ENCODE data around the gene IRAK3.
"Not testable (repeated sequence)": the region's sequence is repeated elsewhere in the genome, so short reads cannot be mapped to it uniquely, and the experiment has no call there.

Gene IRAK3

GRCh38 chr12:66165141-66165540 lies 23.9 kb upstream of the IRAK3 start:
- Mint-ChIP-seq H3K36me3 (ENCODE audit: low read depth) (peaks cover 48% of the 10 kb centered on the region), H3K4me1 (peaks cover 6% of the 10 kb centered on the region), H3K9me3 (peaks cover 31% of the 10 kb centered on the region), H3K27ac (no peak overlapping the region), H3K27me3 (ENCODE audit: low read depth) (no peaks in the 10 kb centered on the region), H3K4me3 (no peak overlapping the region)
- TF ChIP-seq, protein P1, sequence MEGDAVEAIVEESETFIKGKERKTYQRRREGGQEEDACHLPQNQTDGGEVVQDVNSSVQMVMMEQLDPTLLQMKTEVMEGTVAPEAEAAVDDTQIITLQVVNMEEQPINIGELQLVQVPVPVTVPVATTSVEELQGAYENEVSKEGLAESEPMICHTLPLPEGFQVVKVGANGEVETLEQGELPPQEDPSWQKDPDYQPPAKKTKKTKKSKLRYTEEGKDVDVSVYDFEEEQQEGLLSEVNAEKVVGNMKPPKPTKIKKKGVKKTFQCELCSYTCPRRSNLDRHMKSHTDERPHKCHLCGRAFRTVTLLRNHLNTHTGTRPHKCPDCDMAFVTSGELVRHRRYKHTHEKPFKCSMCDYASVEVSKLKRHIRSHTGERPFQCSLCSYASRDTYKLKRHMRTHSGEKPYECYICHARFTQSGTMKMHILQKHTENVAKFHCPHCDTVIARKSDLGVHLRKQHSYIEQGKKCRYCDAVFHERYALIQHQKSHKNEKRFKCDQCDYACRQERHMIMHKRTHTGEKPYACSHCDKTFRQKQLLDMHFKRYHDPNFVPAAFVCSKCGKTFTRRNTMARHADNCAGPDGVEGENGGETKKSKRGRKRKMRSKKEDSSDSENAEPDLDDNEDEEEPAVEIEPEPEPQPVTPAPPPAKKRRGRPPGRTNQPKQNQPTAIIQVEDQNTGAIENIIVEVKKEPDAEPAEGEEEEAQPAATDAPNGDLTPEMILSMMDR (IDR thresholded peaks at IDR 0.05; ENCODE audit: unreplicated experiment in 3 of 3), result no peak

DNA sequence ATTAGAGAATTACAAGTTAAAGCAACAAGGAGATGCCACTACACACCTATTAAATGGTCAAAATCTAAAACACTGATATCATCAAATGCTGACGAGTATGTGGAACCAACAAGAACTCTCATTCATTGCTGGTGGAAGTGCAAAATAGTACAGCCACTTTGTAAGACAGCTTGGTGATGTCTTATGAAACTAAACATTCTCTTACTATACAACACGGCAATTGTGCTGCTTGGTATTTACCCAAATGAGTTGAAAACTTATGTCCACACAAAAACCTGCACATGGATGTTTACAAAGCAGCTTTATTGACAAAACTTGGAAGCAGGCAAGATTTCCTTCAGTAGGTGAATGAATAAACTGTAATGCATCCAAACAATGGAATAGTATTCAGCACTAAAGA lies 22.5 kb upstream of the IRAK3 start:
- H3K27me3 Mint-ChIP-seq (ENCODE audit: low read depth), result no peaks in the 10 kb centered on the region
- TF ChIP-seq, protein P1 (IDR thresholded peaks at IDR 0.05; ENCODE audit: unreplicated experiment in 3 of 3), result no peak
- H3K4me3 Mint-ChIP-seq, result peak overlapping the region in 2 of 3 experiments; percentile 3 to 6
- H3K4me1 Mint-ChIP-seq, result peaks cover 6% of the 10 kb centered on the region
- peaks cover 35% of the 10 kb centered on the region for H3K9me3 Mint-ChIP-seq
- peak overlapping the region in 1 of 3 experiments; percentile 24 for H3K27ac Mint-ChIP-seq
- H3K36me3 Mint-ChIP-seq (ENCODE audit: low read depth), result peaks cover 45% of the 10 kb centered on the region

GRCh38 chr12:66168410-66168809 lies 20.6 kb upstream of the IRAK3 start:
- TF ChIP-seq, protein P1 (IDR thresholded peaks at IDR 0.05; ENCODE audit: unreplicated experiment in 3 of 3), result no peak
- peaks cover 33% of the 10 kb centered on the region for H3K36me3 Mint-ChIP-seq (ENCODE audit: low read depth)
- H3K27ac Mint-ChIP-seq, result peak overlapping the region; percentile 12 to 99 (median 32)
- no peaks in the 10 kb centered on the region for H3K27me3 Mint-ChIP-seq (ENCODE audit: low read depth)
- H3K4me1 Mint-ChIP-seq, result peaks cover 6% of the 10 kb centered on the region
- H3K4me3 Mint-ChIP-seq, result peak overlapping the region; percentile 67 to 94 (median 91)
- peaks cover 34% of the 10 kb centered on the region for H3K9me3 Mint-ChIP-seq

DNA sequence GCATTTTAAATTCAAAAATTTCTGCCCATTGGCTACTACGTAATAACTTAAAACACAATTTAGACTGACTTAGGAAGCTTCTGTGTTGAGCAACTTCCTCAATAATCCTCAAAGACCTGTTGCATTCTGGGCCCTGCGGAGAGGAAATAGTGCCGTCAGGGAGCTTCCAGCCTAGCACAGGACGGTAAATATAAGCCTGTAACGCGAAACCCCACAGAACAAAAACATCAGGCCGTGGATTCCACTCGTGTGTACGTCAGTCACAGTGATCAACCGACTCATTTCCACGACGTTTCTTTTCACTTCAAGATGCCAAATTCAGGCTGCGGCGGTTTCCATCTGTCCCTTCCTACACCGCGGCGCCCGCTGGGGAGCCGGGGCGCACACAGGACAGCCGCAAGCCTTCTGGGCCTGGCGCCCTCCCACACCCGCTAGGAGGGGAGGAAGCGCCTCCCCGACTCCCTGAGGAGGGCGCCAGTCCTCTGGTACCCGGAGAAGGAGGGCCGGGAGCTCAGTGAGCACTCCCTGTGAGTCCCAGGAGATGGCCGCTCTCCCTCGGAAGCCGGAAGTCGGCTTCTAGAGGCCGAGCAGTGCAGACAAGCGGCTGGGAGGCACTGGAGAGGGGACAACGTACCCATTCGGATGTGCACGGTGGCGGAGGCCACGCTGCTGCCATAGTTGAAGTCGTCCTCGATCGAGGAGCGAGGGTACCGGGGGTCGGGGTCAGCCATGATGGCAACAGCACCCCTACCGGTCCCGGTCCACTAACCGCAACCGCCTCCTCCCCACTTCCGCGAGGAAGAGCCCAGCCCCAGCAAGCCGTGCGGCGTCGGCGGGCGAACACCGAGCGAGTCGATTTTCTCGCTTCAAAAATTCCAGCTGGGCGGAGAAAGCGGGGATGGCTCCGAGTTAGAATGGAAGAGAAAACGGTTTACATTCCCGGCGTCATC lies 19.5 kb upstream of the IRAK3 start, which contains the start of gene TMBIM4:
TSS of gene TMBIM4 (minus strand) at position 776 of the 950 bp plus-strand sequence. CDS start at position 731, 45 bp downstream.
- TF ChIP-seq, protein P1 (IDR thresholded peaks at IDR 0.05; ENCODE audit: unreplicated experiment in 3 of 3), result peak; percentile 9 to 45 (median 19)
- H3K27ac Mint-ChIP-seq, result peak within 1 kb of the TSS; percentile 99
- H3K36me3 Mint-ChIP-seq (ENCODE audit: low read depth), result peaks cover 29% of the 10 kb centered on the region

DNA sequence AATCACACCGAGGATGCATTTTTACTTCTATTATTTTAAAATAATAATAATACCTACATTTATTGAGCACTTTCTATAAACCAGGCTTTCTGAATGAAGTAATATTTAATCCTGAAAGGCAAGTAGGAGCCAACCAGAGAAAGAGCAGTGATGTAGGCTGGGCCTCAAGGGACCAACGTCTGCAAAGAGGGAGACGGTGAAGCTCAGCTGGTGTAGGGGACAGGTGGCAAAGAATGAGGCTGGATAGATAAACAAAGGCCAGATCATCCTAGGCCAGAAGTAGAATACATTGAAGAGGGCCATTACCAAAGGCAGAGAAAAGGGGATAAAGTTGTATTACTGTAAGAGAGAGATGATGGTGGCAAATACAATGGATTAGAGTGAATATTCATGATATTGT lies 18.4 kb upstream of the IRAK3 start:
- no peaks in the 10 kb centered on the region for H3K27me3 Mint-ChIP-seq (ENCODE audit: low read depth)
- H3K4me3 Mint-ChIP-seq, result peak overlapping the region; percentile 74 to 91 (median 76)
- H3K9me3 Mint-ChIP-seq, result peaks cover 26% of the 10 kb centered on the region
- H3K4me1 Mint-ChIP-seq, result peaks cover 6% of the 10 kb centered on the region
- peaks cover 18% of the 10 kb centered on the region for H3K36me3 Mint-ChIP-seq (ENCODE audit: low read depth)
- TF ChIP-seq, protein P1 (IDR thresholded peaks at IDR 0.05; ENCODE audit: unreplicated experiment in 3 of 3), result no peak
- H3K27ac Mint-ChIP-seq, result peak overlapping the region in 2 of 3 experiments; percentile 8 to 56

More for the DNA sequence above, 19.5 kb upstream of the IRAK3 start, which contains the start of gene TMBIM4:
- no peaks in the 10 kb centered on the region for H3K27me3 Mint-ChIP-seq (ENCODE audit: low read depth)
- H3K9me3 Mint-ChIP-seq, result peaks cover 30% of the 10 kb centered on the region
- peak within 1 kb of the TSS; percentile 91 to 94 (median 92) for H3K4me3 Mint-ChIP-seq
- H3K4me1 Mint-ChIP-seq, result peaks cover 6% of the 10 kb centered on the region

DNA sequence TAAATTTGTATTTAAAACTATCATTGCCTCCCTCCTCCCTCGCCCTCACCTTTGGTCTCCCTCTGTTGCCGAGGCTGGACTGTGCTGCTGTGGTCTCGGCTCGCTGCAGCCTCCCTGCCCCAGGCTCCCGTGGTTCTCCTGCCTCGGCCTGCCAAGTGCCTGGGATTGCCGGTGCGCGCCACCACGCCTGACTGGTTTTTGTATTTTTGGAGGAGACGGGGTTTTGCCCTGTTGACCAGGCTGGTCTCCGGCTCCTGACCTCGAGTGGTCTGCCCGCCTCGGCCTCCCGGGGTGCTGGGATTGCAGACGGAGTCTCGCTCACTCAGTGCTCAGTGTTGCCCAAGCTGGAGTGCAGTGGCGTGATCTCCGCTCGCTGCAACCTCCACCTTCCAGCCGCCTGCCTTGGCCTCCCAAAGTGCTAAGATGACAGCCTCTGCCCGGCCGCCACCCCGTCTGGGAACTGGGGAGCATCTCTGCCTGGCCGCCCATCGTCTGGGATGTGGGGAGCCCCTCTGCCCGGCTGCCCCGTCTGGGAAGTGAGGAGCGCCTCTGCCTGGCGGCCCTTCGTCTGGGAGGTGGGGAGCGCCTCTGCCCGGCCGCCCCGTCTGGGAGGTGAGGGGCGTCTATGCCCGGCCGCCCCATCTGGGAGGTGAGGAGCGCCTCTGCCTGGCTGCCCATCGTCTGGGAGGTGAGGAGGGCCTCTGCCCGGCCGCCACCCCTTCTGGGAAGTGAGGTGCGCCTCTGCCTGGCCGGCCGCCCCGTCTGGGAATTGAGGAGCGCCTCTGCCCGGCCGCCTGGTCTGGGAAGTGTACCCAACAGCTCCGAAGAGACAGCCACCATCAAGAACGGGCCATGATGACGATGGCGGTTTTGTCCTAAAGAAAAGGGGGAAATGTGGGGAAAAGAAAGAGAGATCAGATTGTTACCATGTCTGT lies 14.4 kb upstream of the IRAK3 start:
- peaks cover 11% of the 10 kb centered on the region for H3K9me3 Mint-ChIP-seq
- not testable (repeated sequence) for H3K27ac Mint-ChIP-seq; H3K4me1 Mint-ChIP-seq; H3K4me3 Mint-ChIP-seq; H3K27me3 Mint-ChIP-seq (ENCODE audit: low read depth); H3K36me3 Mint-ChIP-seq (ENCODE audit: low read depth)
